KMS-11 (cell line): Measurements from ENCODE around the gene FMNL3.

Experiments used
- H2AFZ ChIP-seq: fragments of 200-600 bp; sonication (generic); 2 replicates; pipeline ENCODE4 v1.6.1; 2016; ENCODE audit warnings: antibody characterized with exemption, mixed run types, low read depth
- H3K27ac ChIP-seq: fragments of 200-600 bp; sonication (generic); 2 replicates; pipeline ENCODE4 v1.6.1; 2016; ENCODE audit warnings: mild to moderate bottlenecking, mixed run types
- H3K27me3 ChIP-seq: fragments of 200-600 bp; sonication (generic); 2 replicates; pipeline ENCODE4 v1.6.1; 2017; ENCODE audit warnings: mild to moderate bottlenecking, low read depth, mixed run types, moderate library complexity; ENCODE audit not compliant: insufficient read depth
- H3K36me3 ChIP-seq: fragments of 200-600 bp; sonication (generic); 2 replicates; pipeline ENCODE4 v1.6.1; 2017; ENCODE audit warnings: mild to moderate bottlenecking, mixed run types; ENCODE audit not compliant: insufficient read depth
- H3K4me1 ChIP-seq: fragments of 200-600 bp; sonication (generic); 2 replicates; pipeline ENCODE4 v1.6.1; 2016; ENCODE audit warnings: mild to moderate bottlenecking, low read depth, mixed run types; ENCODE audit not compliant: poor library complexity, severe bottlenecking
- H3K4me2 ChIP-seq: fragments of 200-600 bp; sonication (generic); 2 replicates; pipeline ENCODE4 v1.7.0; 2016; ENCODE audit warnings: mild to moderate bottlenecking, mixed run types
- H3K4me3 ChIP-seq: fragments of 200-600 bp; sonication (generic); IDR thresholded peaks from 2 replicates; pipeline ENCODE4 v1.6.1; 2017; ENCODE audit warnings: low read depth, low read length, mixed read lengths; ENCODE audit not compliant: insufficient read depth
- H3K79me2 ChIP-seq: fragments of 200-600 bp; sonication (generic); 2 replicates; pipeline ENCODE4 v1.6.1; 2016; ENCODE audit warnings: low read depth, mixed run types; ENCODE audit not compliant: insufficient read depth
- H3K9ac ChIP-seq: fragments of 200-600 bp; sonication (generic); 2 replicates; pipeline ENCODE4 v1.6.1; 2016; ENCODE audit warnings: mild to moderate bottlenecking, mixed run types
- H4K20me1 ChIP-seq: fragments of 200-600 bp; sonication (generic); 2 replicates; pipeline ENCODE4 v1.6.1; 2016; ENCODE audit warnings: mild to moderate bottlenecking, mixed run types; ENCODE audit not compliant: insufficient read depth
- CTCF ChIP-seq: fragments of 200-600 bp; sonication (generic); conservative IDR thresholded peaks from 2 replicates; pipeline ENCODE4 v1.6.1; 2017; ENCODE audit warnings: low read depth, mild to moderate bottlenecking, antibody characterized with exemption, low read length, moderate library complexity, mixed read lengths

Gene FMNL3

GRCh38 chr12:49646871-49647654 is 60.1 kb downstream of the FMNL3 start:
- Histone ChIP-seq H2AFZ (no peak overlapping the region), H3K79me2 (no peaks in the 10 kb centered on the region), H3K36me3 (no peaks in the 10 kb centered on the region), H3K9ac (no peak overlapping the region), H3K27me3 (no peaks in the 10 kb centered on the region), H3K4me1 (peaks cover 21% of the 10 kb centered on the region), H3K27ac (no peak overlapping the region), H3K4me2 (no peak overlapping the region), H4K20me1 (no peaks in the 10 kb centered on the region), H3K4me3 (no peak overlapping the region)
- TF ChIP-seq CTCF, result no peak

GRCh38 chr12:49646331-49646830 is 60.8 kb downstream of the FMNL3 start:
- H3K27me3 ChIP-seq, result no peaks in the 10 kb centered on the region
- H3K4me3 ChIP-seq, result no peak overlapping the region
- no peaks in the 10 kb centered on the region for H3K79me2 ChIP-seq
- TF ChIP-seq CTCF, result no peak
- no peak overlapping the region for H3K27ac ChIP-seq
- no peaks in the 10 kb centered on the region for H4K20me1 ChIP-seq
- no peaks in the 10 kb centered on the region for H3K36me3 ChIP-seq
- H3K4me1 ChIP-seq, result peaks cover 21% of the 10 kb centered on the region
- H3K4me2 ChIP-seq, result no peak overlapping the region
- no peak overlapping the region for H2AFZ ChIP-seq
- no peak overlapping the region for H3K9ac ChIP-seq

GRCh38 chr12:49645146-49646039 is 61.8 kb downstream of the FMNL3 start:
- TF ChIP-seq CTCF, result no peak
- Histone ChIP-seq H4K20me1 (no peaks in the 10 kb centered on the region), H3K27me3 (no peaks in the 10 kb centered on the region), H3K4me2 (no peak overlapping the region), H3K27ac (no peak overlapping the region), H2AFZ (no peak overlapping the region), H3K4me3 (no peak overlapping the region), H3K36me3 (no peaks in the 10 kb centered on the region), H3K79me2 (no peaks in the 10 kb centered on the region), H3K4me1 (peaks cover 21% of the 10 kb centered on the region), H3K9ac (no peak overlapping the region)

- H3K9ac ChIP-seq, result peak overlapping the region; percentile 18; the same call in 1 of the 2 replicates
- no peaks in the 10 kb centered on the region for H3K36me3 ChIP-seq
- no peak overlapping the region for H3K27ac ChIP-seq
Measured at GRCh38 chr12:49644620-49644994, 62.6 kb downstream of the FMNL3 start.

More at GRCh38 chr12:49644620-49644994, 62.6 kb downstream of the FMNL3 start:
- no peak overlapping the region for H2AFZ ChIP-seq
- H3K4me3 ChIP-seq, result no peak overlapping the region
- no peaks in the 10 kb centered on the region for H3K27me3 ChIP-seq
- no peak overlapping the region for H3K4me2 ChIP-seq
- peaks cover 21% of the 10 kb centered on the region for H3K4me1 ChIP-seq
- peak; percentile 98 for TF ChIP-seq CTCF
- H3K79me2 ChIP-seq, result no peaks in the 10 kb centered on the region
- H4K20me1 ChIP-seq, result no peaks in the 10 kb centered on the region
